ENCODE results near the gene ARMH1.
"Not testable (repeated sequence)": the region's sequence is repeated elsewhere in the genome, so short reads cannot be mapped to it uniquely, and the experiment has no call there.

ARMH1 gene

DNA sequence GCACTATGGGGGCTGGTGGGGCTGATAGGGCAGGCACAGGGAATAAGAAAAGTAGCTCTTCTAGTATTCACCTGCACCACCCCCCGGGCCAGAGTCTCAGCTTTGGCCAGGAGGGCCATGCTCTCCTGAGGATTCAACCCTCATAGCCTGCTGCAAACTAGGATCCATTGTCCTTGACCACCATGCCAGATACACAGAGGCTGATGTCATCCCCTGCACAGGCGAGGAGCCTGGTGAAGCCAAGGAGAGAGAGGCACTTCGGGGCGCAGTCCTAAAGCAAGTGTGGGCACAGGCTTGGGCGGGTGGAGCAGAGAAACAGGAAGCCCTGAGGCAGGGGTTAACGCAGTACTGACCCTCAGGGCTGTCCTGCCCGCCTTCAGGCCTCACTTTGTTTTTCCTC lies 29.7 kb upstream of the ARMH1 start:
- no peak for DNase-seq (ENCODE audit: low spot score)

GRCh38 chr1:44645476-44646244 lies 28.9 kb upstream of the ARMH1 start:
- DNase-seq (ENCODE audit: low spot score): no peak

DNA sequence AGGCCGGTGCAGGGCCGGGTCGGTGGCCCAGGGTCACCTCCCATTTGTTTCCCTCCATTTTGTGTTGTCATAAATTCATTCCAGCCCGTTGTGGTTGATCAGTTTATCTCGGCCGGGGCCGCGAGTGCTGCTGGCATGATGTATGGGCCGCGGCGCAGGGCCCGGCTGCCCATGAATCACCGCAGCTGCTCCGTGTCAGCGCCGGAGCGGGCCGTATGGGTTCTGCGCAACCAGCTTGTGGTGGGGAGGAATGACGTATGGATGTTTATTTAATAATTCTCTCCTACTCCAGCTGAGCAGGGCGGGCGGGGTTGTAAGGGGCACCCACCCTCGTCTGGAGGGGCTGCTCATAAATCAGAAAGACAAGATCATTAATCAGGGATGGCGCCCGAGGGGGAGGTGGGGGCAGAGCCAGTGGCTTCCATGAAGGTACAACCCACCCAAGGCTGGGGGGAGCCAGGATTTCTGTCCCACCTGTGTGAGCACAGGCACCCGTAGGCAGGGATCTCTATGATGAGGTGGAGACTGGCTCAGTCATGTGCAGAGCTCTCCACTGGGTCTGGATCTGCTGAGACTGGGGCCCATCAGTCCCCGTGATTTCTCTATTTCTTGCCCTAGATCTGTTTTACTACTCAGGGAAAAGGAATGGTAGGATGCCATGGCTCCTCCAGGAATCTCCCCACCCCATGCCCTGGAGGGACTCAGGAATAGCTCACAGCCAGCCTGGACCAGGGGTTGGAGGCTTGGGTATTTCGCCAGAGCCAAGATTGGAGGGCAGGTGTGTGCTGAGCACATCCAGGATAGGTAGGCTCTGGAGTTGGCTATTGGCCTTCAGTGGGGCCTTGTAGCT lies 28.0 kb upstream of the ARMH1 start:
- DNase-seq (ENCODE audit: low spot score): no peak

- DNase-seq (ENCODE audit: low spot score): no peak
Observed at GRCh38 chr1:44647896-44648295, 26.6 kb upstream of the ARMH1 start.

GRCh38 chr1:44648529-44649250 lies 25.8 kb upstream of the ARMH1 start:
- DNase-seq (ENCODE audit: low spot score): no peak

GRCh38 chr1:44649788-44650158 lies 24.7 kb upstream of the ARMH1 start:
- no peak for DNase-seq (ENCODE audit: low spot score)

DNA sequence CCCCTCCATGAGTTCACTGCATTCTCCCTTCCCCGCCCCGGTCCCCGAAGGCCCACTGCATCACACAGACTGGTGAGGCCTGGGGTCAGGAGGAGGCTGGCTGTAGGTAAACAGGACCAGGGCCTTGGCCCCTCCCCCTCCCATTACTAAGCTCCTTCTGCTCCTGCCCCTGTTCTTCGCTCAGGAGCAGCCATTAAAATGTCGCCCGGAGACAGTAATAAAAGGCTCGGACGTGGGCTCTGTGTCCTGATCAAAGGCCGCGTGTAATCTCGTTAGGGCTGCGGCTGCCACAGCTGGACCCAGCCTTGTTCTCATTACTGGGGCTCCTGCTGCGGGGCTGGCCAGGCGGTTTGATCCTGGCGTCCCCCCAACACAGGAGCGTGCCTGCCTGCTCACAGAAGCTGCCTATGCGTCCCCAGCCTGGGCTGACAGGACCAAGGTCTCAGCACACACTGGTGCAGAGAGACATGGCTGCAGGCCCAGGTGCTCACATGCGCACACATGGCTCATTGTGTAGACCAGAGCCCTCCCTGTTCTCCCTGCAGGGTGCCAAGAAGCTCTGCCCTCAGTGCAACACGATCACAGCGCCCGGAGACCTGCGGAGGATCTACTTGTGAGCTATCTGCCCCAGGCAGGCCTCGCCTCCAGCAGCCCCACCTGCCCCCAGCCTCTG lies 24.2 kb upstream of the ARMH1 start:
- DNase-seq (ENCODE audit: low spot score): no peak

- DNase-seq (ENCODE audit: low spot score): no peak
Observed at GRCh38 chr1:44651069-44651468, 23.4 kb upstream of the ARMH1 start.

DNA sequence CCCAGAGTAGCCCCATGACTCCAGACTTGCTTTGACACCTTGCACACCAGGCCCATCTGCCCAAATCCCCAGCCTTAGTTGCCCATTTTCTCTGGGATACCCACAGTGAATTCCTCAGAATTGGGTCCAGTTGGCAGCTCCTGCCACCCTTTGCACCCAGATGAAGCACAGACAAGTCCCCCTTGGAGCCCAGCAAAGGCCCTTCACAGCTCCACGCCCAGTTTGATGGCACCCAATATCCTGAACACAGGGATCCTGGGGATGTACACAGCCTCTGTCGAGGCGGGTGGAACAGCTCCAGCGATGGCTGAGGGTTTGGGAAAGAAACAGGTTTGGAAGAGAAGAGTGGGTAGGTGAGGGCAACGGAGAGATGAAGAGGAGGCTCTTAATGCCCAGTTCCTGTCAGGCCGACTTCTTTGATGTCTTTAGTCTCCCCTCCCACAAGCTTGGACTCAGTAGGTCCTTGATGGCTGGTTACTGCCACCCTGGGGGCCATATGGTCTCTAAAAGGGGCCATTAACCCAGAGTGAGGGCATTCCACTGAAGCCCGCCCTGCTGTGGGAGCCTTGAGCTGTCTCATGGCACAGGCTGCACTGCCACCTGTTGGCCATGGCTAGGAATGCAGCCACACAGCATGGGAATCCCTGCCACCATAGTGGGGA lies 21.9 kb upstream of the ARMH1 start:
- peak; percentile 60 for DNase-seq (ENCODE audit: low spot score)

GRCh38 chr1:44653107-44653964 lies 21.2 kb upstream of the ARMH1 start:
- DNase-seq (ENCODE audit: low spot score): no peak

DNA sequence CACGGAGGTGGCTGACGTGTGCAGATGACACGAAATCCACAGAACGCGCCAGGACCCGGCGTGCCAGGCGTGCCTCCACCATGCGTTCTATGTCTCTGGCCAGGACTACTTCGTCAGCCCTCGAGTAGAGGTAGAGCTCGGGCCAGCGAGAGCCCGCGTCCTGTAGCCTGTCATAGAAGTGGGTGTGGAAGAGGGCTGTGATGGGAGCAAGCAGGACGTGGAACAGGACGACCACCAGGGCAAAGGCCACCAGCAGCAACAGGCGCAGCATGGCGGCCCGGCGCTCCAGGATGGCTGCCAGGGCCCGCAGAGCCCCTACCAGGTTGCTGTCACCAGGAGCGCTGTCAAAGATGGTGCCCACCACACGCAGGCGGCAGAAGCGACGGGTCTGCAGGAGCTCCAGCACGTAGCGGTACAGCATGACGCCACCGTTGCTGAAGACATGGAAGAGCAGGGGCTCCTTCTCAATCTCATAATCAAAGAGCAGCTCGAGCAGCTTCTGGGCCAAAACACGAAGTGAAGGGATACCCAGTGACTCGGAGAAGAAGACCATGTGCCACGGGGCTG lies 19.8 kb upstream of the ARMH1 start:
- no peak for DNase-seq (ENCODE audit: low spot score)

- no peak for DNase-seq (ENCODE audit: low spot score)
Observed at GRCh38 chr1:44655609-44656008, 18.9 kb upstream of the ARMH1 start.

- DNase-seq (ENCODE audit: low spot score): no peak
Observed at GRCh38 chr1:44659566-44659965, 14.9 kb upstream of the ARMH1 start.

- peak; percentile 70 for DNase-seq (ENCODE audit: low spot score)
Observed at GRCh38 chr1:44660176-44660575, 14.3 kb upstream of the ARMH1 start.

DNA sequence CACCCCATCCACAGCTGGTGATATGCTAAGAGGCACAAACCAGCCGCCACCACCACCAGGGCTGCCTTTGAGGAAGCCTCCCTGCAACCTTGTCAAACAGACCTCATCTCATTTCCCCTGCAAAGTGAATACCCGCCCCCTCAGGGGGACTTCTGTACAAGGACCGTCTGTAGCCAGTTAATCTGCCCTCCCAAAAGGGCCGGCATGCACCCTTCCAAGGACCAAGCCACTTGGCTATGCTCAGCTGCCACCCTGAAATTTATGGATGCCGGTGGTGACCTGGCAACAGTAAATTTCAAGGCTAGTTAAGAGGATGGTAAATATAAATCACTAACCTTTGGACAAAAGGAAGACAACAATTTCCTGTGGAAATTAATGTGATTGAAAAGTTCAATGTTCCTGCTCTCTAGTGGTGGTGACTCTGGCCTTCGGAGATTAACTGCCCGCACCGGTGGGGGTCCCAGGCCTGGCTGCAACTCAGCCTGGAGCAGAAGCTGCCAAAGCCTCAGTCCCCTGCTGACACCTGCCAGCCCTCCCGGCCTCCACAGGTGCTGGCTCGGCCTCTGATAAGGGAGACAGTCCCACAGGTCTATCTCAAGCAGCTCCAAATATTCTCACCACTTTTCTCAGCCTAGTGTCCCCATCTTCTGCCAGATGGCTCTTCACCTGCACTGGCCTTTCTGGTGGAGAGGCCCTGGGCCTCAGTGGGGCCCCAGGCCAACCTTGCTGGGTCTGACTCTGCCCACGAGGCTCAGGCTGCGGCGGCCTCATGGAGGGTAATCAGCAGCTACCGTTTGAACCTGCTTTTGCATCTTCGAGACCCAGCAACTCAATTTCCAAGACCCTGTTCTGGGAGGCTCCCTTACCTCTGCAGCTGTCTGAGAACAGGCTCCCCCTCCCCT lies 12.5 kb upstream of the ARMH1 start:
- DNase-seq (ENCODE audit: low spot score): no peak

DNA sequence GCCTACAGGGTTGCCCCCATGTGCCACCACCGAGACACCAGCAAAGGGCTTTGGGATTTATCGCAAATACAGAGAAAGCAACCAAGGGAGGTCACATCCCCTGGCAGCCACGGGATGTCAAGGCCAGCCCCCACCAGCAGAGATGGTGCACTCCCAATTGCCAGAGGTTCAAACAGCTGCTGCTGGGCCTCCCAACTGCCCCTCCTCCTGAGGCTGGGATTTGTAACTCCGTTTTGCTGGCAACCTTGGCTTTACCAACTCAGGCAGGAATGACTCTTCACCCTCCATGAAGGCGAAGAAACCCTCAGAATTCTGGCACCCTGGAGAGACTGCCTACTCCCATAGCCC lies 11.9 kb upstream of the ARMH1 start:
- DNase-seq (ENCODE audit: low spot score): no peak

DNA sequence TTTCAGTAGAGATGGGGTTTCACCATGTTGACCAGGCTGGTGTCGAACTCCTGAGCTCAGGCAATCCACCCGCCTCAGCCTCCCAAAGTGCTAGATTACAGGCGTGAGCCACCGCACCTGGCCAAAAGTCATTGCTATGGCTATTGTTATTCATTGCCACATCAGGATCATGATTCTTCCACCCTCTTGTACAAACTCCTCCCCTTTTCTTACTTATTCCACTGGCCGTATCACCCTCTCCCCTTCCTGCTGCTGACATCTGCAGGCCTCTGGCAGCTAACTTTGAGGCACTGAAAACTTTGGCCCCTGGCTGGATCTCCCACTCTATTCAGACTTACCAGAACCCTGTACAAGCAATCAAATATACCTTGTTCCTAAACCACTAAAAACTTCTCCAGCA lies 11.1 kb upstream of the ARMH1 start:
- no peak for DNase-seq (ENCODE audit: low spot score)

DNA sequence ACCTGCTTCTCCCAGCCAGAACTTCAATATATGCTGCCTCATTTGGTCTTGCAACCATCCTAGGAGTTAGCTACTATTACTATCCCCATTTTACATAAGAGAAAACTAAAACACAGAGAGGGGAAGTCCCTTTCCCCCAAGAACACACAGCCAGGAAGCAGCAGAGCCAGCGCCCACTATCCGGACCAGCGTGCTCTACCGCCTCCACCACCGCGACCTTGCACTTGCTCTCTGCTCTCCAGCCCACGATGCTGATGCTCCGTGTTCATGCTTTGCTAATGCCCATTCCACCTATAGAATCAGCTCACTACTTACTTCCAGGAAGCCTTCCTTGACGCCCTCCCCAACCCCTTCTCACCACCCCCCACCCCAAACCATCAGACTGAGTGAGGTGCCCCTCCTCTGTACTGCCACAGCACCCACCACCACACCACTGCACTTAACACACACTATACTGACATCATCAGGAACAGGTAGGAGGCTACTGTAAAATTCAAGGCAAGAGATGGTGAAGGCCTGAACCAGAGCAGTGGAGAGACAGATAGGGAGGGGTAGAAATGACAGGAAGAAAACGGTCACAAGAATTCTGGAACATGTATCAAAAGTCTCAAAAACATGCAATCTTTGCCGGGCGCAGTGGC lies 9.7 kb upstream of the ARMH1 start:
- DNase-seq (ENCODE audit: low spot score): no peak

GRCh38 chr1:44666719-44667118 lies 7.8 kb upstream of the ARMH1 start:
- not testable (repeated sequence) for DNase-seq (ENCODE audit: low spot score)

All from COLO829 (cell line).